Liver (tissue), 3 donors: ENCODE measurements around the gene EFNA2.

Source experiments
- CTCF ChIP-seq: fragments of 150-350 bp; IDR thresholded peaks from 2 replicates; pipeline ENCODE4 v1.5.1; 2017; ENCODE audit warnings: improper control_type of control experiment, low read depth, low read length; ENCODE audit not compliant: missing input control
- JUND ChIP-seq, 2 donors: IDR thresholded peaks; 2 replicates each; pipeline ENCODE4 v1.6.1; 2016; ENCODE audit warnings: antibody characterized with exemption in 2 of 2
- NR2F2 ChIP-seq: IDR thresholded peaks from 2 replicates; pipeline ENCODE4 v1.6.1; 2016; ENCODE audit warnings: antibody characterized with exemption
- RAD21 ChIP-seq, 2 donors: IDR thresholded peaks; 2 replicates each; pipeline ENCODE4 v1.6.1; 2016; ENCODE audit warnings: antibody characterized with exemption in 2 of 2, mild to moderate bottlenecking in 2 of 2
- REST ChIP-seq: IDR thresholded peaks from 2 replicates; pipeline ENCODE4 v1.6.1; 2016; ENCODE audit warnings: antibody characterized with exemption, mild to moderate bottlenecking
- RXRA ChIP-seq, 2 donors: IDR thresholded peaks; 2 replicates each; pipeline ENCODE4 v1.6.1; 2017 to 2018; ENCODE audit warnings: antibody characterized with exemption in 2 of 2, mild to moderate bottlenecking in 1 of 2
- TAF1 ChIP-seq: conservative IDR thresholded peaks from 2 replicates; pipeline ENCODE4 v1.6.1; 2016; ENCODE audit warnings: antibody characterized with exemption, mild to moderate bottlenecking
- YY1 ChIP-seq: IDR thresholded peaks from 2 replicates; pipeline ENCODE4 v1.6.1; 2016; ENCODE audit warnings: antibody characterized with exemption, mild to moderate bottlenecking
- donor health status: healthy.
- donor health status: healthy.

GRCh38 chr19:1254530-1255185 lies 31.0 kb upstream of the EFNA2 start:
- TF ChIP-seq REST (no peak), CTCF (no peak), RXRA (IDR thresholded peaks at IDR 0.05) (peak; percentile 98 to 99), NR2F2 (peak; percentile 100), RAD21 (IDR thresholded peaks at IDR 0.05) (peak in 1 of 2 donors; percentile 10), TAF1 (no peak), YY1 (no peak), JUND (IDR thresholded peaks at IDR 0.05) (peak in 1 of 2 donors; percentile 52)
